Measurements from ENCODE around the gene EPS15. TPM values are rescaled to one million over a fixed set of nuclear protein-coding genes. Genes with fewer than 3 reads are reported as not detected.

Gene EPS15
- total and polyA plus RNA-seq, 2 of the 13 experiments (the other 11 are each of a cell fraction or from before 2014, with no cell fraction given), result 14.3 to 19.3 TPM

GRCh38 chr1:51518586-51519047 lies 449 bp downstream of the EPS15 start (continued):
- TF ChIP-seq LRRFIP1 (CRISPR knock-in tag; conservative IDR thresholded peaks at IDR 0.05) (no peak), CSRNP2 (CRISPR knock-in tag; conservative IDR thresholded peaks at IDR 0.05; ENCODE audit: low read depth) (no peak), CAMTA2 (CRISPR knock-in tag; IDR thresholded peaks at IDR 0.05; ENCODE audit: borderline replicate concordance) (no peak), DMAP1 (CRISPR knock-in tag; IDR thresholded peaks at IDR 0.05) (0 out of 2 replicates have a peak, but pooled peaks have one; percentile 25), FOXO1 (CRISPR knock-in tag; IDR thresholded peaks at IDR 0.05) (peak; percentile 18; the same call in 1 of the 2 replicates), MED13 (CRISPR knock-in tag; IDR thresholded peaks at IDR 0.05) (no peak), HBP1 (CRISPR knock-in tag; IDR thresholded peaks at IDR 0.05; ENCODE audit: low read depth) (0 out of 2 replicates have a peak, but pooled peaks have one; percentile 14), ZBTB4 (CRISPR knock-in tag; IDR thresholded peaks at IDR 0.05; ENCODE audit: borderline replicate concordance) (no peak), ZSCAN29 (CRISPR knock-in tag; conservative IDR thresholded peaks at IDR 0.05) (no peak), ZNF530 (CRISPR knock-in tag; IDR thresholded peaks at IDR 0.05; ENCODE audit: low read depth) (no peak), HHEX (CRISPR knock-in tag; IDR thresholded peaks at IDR 0.05) (no peak), ZNF451 (CRISPR knock-in tag; IDR thresholded peaks at IDR 0.05) (no peak; the same call in 1 of the 2 replicates), KDM4B (CRISPR knock-in tag; IDR thresholded peaks at IDR 0.05) (no peak), RELA (CRISPR knock-in tag; IDR thresholded peaks at IDR 0.05) (0 out of 2 replicates have a peak, but pooled peaks have one; percentile 30), ZNF230 (CRISPR knock-in tag; IDR thresholded peaks at IDR 0.05) (0 out of 2 replicates have a peak, but pooled peaks have one; percentile 9), ZNF264 (CRISPR knock-in tag; IDR thresholded peaks at IDR 0.05) (no peak), SMYD3 (CRISPR knock-in tag; IDR thresholded peaks at IDR 0.05) (no peak; the same call in 1 of the 2 replicates), DMTF1 (CRISPR knock-in tag; IDR thresholded peaks at IDR 0.05) (no peak)
